K562 (cell line): ENCODE measurements around the gene QSOX2. TPM values are rescaled to one million over a fixed set of nuclear protein-coding genes. Genes with fewer than 3 reads are reported as not detected.

ENCODE experiments used
- ATAC-seq: fragments of 200-7000 bp; cut with Tn5 transposase; 3 replicates; pipeline ENCODE4 v1.9.1; 2020; ENCODE audit warnings: moderate library complexity
- BruUV-seq: library from RNA; stranded (reverse); fragments of 400-500 nt; replicated peaks from 2 replicates; lab custom pipeline; 2021; lab: Mats Ljungman, UMichigan
- CTCF ChIA-PET: fragments of 300-600 bp; formaldehyde crosslinking; extraction: SDS; loops from one replicate; lab custom pipeline; 2021; ENCODE audit warnings: low intra/inter-chr PET ratio; lab: Yijun Ruan, JAX
- POLR2A ChIA-PET: fragments of 300-600, 350-650 bp; sonication (Branson Sonifier 250); formaldehyde crosslinking; extraction: SDS; loops from one replicate; lab custom pipeline; 2021; ENCODE audit warnings: antibody characterized with exemption, inconsistent platforms; lab: Yijun Ruan, JAX
- DNase-seq, 4 experiments: peaks; one replicate each; pipeline versions ENCODE4 v3.0.0 to v3.0.0-alpha.2; 2011 to 2018; ENCODE audit warnings: low spot score in 3 of 4, mixed read lengths in 3 of 4; ENCODE audit errors: extremely low read depth in 1 of 4
- FAIRE-seq: peaks from 2 replicates; lab custom pipeline; 2011; peaks lifted over from hg19 to GRCh38; lab: Jason Lieb, UNC
- H2AFZ ChIP-seq: 2 replicates; pipeline ENCODE4 v1.6.0; 2011; ENCODE audit warnings: low read depth, low read length, control low read depth, inconsistent platforms
- H3K27ac ChIP-seq: fragments of 200-600 bp; 3 replicates; pipeline ENCODE4 v1.8.0; 2011; ENCODE audit warnings: low read depth, mild to moderate bottlenecking, control low read depth, inconsistent platforms, low read length, moderate library complexity, mixed read lengths; ENCODE audit errors: extremely low read depth
- H3K27me3 ChIP-seq, 2 experiments: fragments of 300-600 bp in 1 of 2; 2 replicates in 1 of 2; 3 replicates in 1 of 2; pipeline versions ENCODE4 v1.6.0 to v1.8.0; 2011; ENCODE audit warnings: inconsistent platforms in 2 of 2, low read length in 2 of 2, mild to moderate bottlenecking in 1 of 2, mixed read lengths in 1 of 2, moderate library complexity in 1 of 2; ENCODE audit not compliant: control insufficient read depth in 2 of 2, insufficient read depth in 2 of 2
- H3K36me3 ChIP-seq: fragments of 300-600 bp; 3 replicates; pipeline ENCODE4 v1.8.0; 2011; ENCODE audit warnings: mild to moderate bottlenecking, low read length, inconsistent platforms; ENCODE audit not compliant: control insufficient read depth, insufficient read depth
- H3K4me1 ChIP-seq, 2 experiments: fragments of 200-600 bp in 1 of 2; replicated peaks in 1 of 2; 2 replicates in 1 of 2; 3 replicates in 1 of 2; pipeline versions ENCODE4 v1.5.1 to v1.8.0; 2011; ENCODE audit warnings: inconsistent platforms in 2 of 2, low read length in 2 of 2, mild to moderate bottlenecking in 1 of 2, mixed read lengths in 1 of 2, moderate library complexity in 1 of 2; ENCODE audit not compliant: control insufficient read depth in 2 of 2, insufficient read depth in 2 of 2
- H3K4me2 ChIP-seq: 2 replicates; pipeline ENCODE4 v1.6.1; 2011; ENCODE audit warnings: low read length, control low read depth, inconsistent platforms, mixed read lengths; ENCODE audit not compliant: insufficient read depth
- H3K4me3 ChIP-seq: fragments of 200-600 bp; sonication (generic), shearing (Covaris generic); 2 replicates; pipeline ENCODE4 v1.5.1; 2016; ENCODE audit warnings: control low read depth, inconsistent platforms
- H3K79me2 ChIP-seq: fragments of 200-600 bp; 3 replicates; pipeline ENCODE4 v1.8.0; 2011; ENCODE audit warnings: low read length, inconsistent platforms; ENCODE audit not compliant: control insufficient read depth, insufficient read depth
- H3K9ac ChIP-seq, 2 experiments: 2 replicates each; pipeline versions ENCODE4 v1.6.0 to v1.6.1; 2011; ENCODE audit warnings: low read depth in 2 of 2, low read length in 2 of 2, control low read depth in 1 of 2, inconsistent platforms in 1 of 2, mild to moderate bottlenecking in 1 of 2, mixed read lengths in 1 of 2; ENCODE audit not compliant: insufficient read depth in 1 of 2
- H3K9me1 ChIP-seq: one replicate; pipeline ENCODE4 v1.6.0; 2011; ENCODE audit warnings: inconsistent platforms, mild to moderate bottlenecking, low read length, moderate library complexity; ENCODE audit not compliant: control insufficient read depth, insufficient read depth
- H3K9me3 ChIP-seq: replicated peaks from 2 replicates; pipeline ENCODE4 v1.5.1; 2011; ENCODE audit warnings: low read depth, low read length, inconsistent platforms; ENCODE audit not compliant: control insufficient read depth, insufficient read depth
- H4K20me1 ChIP-seq: replicated peaks from 2 replicates; pipeline ENCODE4 v1.6.1; 2011; ENCODE audit warnings: low read length, inconsistent platforms, mixed read lengths; ENCODE audit not compliant: control insufficient read depth, insufficient read depth
- CREM ChIP-seq: IDR thresholded peaks from 2 replicates; pipeline ENCODE4 v1.6.1; 2014; ENCODE audit warnings: antibody characterized with exemption, low read depth
- HDAC2 ChIP-seq: fragments of 450-650 bp; IDR thresholded peaks from 2 replicates; pipeline ENCODE4 v1.6.1; 2016; ENCODE audit warnings: mild to moderate bottlenecking
- HDGF ChIP-seq: fragments of 450-650 bp; IDR thresholded peaks from 2 replicates; pipeline ENCODE4 v1.6.1; 2016
- KAT7 ChIP-seq: sonication (generic); formaldehyde crosslinking; IDR thresholded peaks from 2 replicates; pipeline ENCODE4 v1.8.0; 2022; ENCODE audit warnings: missing genetic modification reagents, mild to moderate bottlenecking, borderline replicate concordance
- MCM5 ChIP-seq: fragments of 450-650 bp; IDR thresholded peaks from 2 replicates; pipeline ENCODE4 v1.6.1; 2016; ENCODE audit warnings: low read depth
- SIN3A ChIP-seq, 2 experiments: fragments of 150-350 bp in 1 of 2; IDR thresholded peaks; 2 replicates each; pipeline ENCODE4 v1.6.1; 2011 to 2016; ENCODE audit warnings: borderline replicate concordance in 2 of 2, low read depth in 2 of 2, low read length in 2 of 2, mild to moderate bottlenecking in 2 of 2, moderate library complexity in 2 of 2; ENCODE audit not compliant: control insufficient read depth in 1 of 2
- SP2 ChIP-seq: IDR thresholded peaks from 2 replicates; pipeline ENCODE4 v1.6.1; 2011; ENCODE audit warnings: mild to moderate bottlenecking, low read depth, low read length, moderate library complexity; ENCODE audit not compliant: poor library complexity, severe bottlenecking; ENCODE audit errors: extremely low read depth
- TCF3 ChIP-seq: sonication (generic); formaldehyde crosslinking; IDR thresholded peaks from 2 replicates; pipeline ENCODE4 v1.4.0; 2020; ENCODE audit warnings: mild to moderate bottlenecking, missing genetic modification reagents
- TEAD2 ChIP-seq: fragments of 450-650 bp; IDR thresholded peaks from 2 replicates; pipeline ENCODE4 v1.6.1; 2016; ENCODE audit warnings: missing genetic modification characterization, control low read depth, missing compliant biosample characterization
- TFAP4 ChIP-seq: sonication (generic); formaldehyde crosslinking; IDR thresholded peaks from 2 replicates; pipeline ENCODE4 v1.8.0; 2022; ENCODE audit warnings: missing genetic modification reagents, mild to moderate bottlenecking, moderate library complexity, borderline replicate concordance
- THAP12 ChIP-seq: fragments of 250-450 bp; sonication (Bioruptor Pico); IDR thresholded peaks from 2 replicates; pipeline ENCODE4 v1.9.0; 2021; ENCODE audit warnings: mild to moderate bottlenecking, inconsistent platforms
- USF1 ChIP-seq: sonication (generic); formaldehyde crosslinking; IDR thresholded peaks from 2 replicates; pipeline ENCODE4 v1.9.0; 2022; ENCODE audit warnings: mild to moderate bottlenecking, missing genetic modification reagents
- ZNF282 ChIP-seq: sonication (generic); formaldehyde crosslinking; IDR thresholded peaks from 2 replicates; pipeline ENCODE4 v1.8.1; 2023; ENCODE audit warnings: missing genetic modification reagents
- WGBS: fragments of 100-300 bp; shearing (Covaris generic); methylation state at CpG from one replicate; pipeline ENCODE4 v1.1.6; 2016; ENCODE audit warnings: low coverage, mixed read lengths; ENCODE audit not compliant: insufficient coverage; ENCODE audit errors: missing lambda C conversion rate; 5-methylcytosine and 5-hydroxymethylcytosine counted together
- in situ Hi-C: fragments of 300-500 bp; cut with MboI; formaldehyde crosslinking; loops from 4 replicates; pipeline ENCODE4 v1.15.0; 2018; ENCODE audit warnings: inconsistent platforms, mixed read lengths
- intact Hi-C: fragments of 100-400 bp; cut with micrococcal nuclease; formaldehyde crosslinking; loops from 2 replicates; pipeline ENCODE4 v1.14.2; 2022
- polyA plus RNA-seq, 8 experiments: library from polyadenylated mRNA; depleted of rRNA in 4 of 8; stranded (reverse) in 5 of 8; unstranded in 3 of 8; fragments of >200 nt; fragmentation: Nextera tagmentation in 2 of 8; fragmentation: Illumina TruSeq in 1 of 8; extraction: Ambion mirVana in 2 of 8; extraction: Trizol in 1 of 8; gene quantifications; 2 replicates each; pipeline versions ENCODE4 v1.2.1 to v1.2.3, GENCODE V29; 2011 to 2014; ENCODE audit warnings: inconsistent platforms in 1 of 8, missing spikeins in 1 of 8
- total RNA-seq, 7 experiments: library from RNA; depleted of rRNA in 6 of 7; stranded (reverse); fragments of >200 nt in 6 of 7; fragmentation: Illumina TruSeq in 2 of 7; extraction: Trizol in 2 of 7; gene quantifications; 2 replicates each; pipeline versions ENCODE4 v1.2.1 to v1.2.3, GENCODE V29; 2011 to 2021; ENCODE audit warnings: low replicate concordance in 1 of 7
- TF ChIP-seq, protein P1 (sequence below): fragments of 450-650 bp; IDR thresholded peaks from 2 replicates; pipeline ENCODE4 v1.6.1; 2016; ENCODE audit warnings: antibody characterized with exemption
- TF ChIP-seq, protein P2 (sequence below): IDR thresholded peaks from 2 replicates; pipeline ENCODE4 v1.6.1; 2016; ENCODE audit warnings: missing genetic modification characterization, missing compliant biosample characterization

Gene QSOX2
- total and polyA plus RNA-seq, 9 of the 15 experiments (the other 6 are each of a cell fraction or from before 2014, with no cell fraction given) = 0.51 to 23.7 (median 12.7) TPM

DNA sequence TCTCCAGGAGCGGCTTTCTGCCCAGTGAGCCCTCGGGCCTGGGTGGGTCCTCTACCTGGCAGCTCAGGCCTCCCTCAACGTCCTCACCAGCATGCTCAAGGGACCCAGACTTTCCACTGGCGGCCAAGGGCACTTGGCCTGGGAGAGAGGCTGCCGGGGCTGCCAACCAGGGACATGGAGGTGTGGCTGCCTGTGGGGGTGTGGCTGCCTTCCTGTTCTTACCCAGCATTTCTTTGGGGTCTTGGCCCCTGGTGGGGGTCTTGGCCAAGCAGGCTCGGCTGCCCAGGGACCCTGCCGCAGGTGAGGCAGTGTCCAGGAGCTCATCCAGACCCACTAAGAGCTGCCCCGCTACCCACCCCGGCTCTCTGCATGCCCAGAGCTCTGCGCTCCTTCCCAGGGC is 7.2 kb upstream of the QSOX2 start (continued):
- TF ChIP-seq THAP12 = no peak
- TF ChIP-seq CREM = no peak
- no peak for TF ChIP-seq TEAD2 (tag)
- TF ChIP-seq, protein P1, sequence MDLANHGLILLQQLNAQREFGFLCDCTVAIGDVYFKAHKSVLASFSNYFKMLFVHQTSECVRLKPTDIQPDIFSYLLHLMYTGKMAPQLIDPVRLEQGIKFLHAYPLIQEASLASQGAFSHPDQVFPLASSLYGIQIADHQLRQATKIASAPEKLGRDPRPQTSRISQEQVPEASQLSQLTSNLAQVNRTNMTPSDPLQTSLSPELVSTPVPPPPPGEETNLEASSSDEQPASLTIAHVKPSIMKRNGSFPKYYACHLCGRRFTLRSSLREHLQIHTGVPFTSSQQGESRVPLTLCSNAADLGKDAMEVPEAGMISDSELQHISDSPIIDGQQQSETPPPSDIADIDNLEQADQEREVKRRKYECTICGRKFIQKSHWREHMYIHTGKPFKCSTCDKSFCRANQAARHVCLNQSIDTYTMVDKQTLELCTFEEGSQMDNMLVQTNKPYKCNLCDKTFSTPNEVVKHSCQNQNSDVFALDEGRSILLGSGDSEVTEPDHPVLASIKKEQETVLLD = no peak

DNA sequence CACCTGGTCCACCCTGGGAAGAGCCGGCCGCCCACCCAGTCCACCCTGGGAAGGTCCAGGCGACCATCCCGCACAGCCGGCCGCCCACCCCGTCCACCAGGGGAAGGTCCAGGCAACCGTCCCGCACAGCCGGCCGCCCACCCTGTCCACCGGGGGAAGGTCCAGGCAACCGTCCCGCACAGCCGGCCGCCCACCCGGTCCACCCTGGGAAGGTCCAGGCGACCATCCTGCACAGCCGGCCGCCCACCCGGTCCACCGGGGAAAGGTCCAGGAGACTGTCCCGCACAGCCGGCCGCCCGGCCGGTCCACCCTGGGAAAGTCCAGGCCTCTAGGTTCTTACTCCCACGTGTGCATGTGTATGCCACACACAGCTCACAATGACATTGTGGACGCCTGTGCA is 6.7 kb upstream of the QSOX2 start:
- in situ Hi-C loops (no loop called here), intact Hi-C loops (no loop called here)
- Histone ChIP-seq H3K27me3 (peaks cover 17 to 64% of the 10 kb centered on the region in 2 experiments; a peak in 4 of 5 replicates), H3K79me2 (no peaks in the 10 kb centered on the region), H2AFZ (no peak overlapping the region), H3K9ac (no peak overlapping the region), H3K4me1 (peaks cover 0 to 80% of the 10 kb centered on the region in 2 experiments; a peak in 3 of 5 replicates), H3K4me3 (no peak overlapping the region), H3K9me3 (no peaks in the 10 kb centered on the region), H4K20me1 (0 out of 2 replicates have a peak, but pooled peaks cover 6% of the 10 kb centered on the region), H3K27ac (no peak overlapping the region), H3K36me3 (no peaks in the 10 kb centered on the region), H3K9me1 (no peaks in the 10 kb centered on the region), H3K4me2 (no peak overlapping the region)
- CTCF ChIA-PET = no interaction called here
- FAIRE-seq = no peak
- no peak for DNase-seq
- WGBS = 50% methylated on average over 10 of the region's 29 CpGs
- POLR2A ChIA-PET = no interaction called here
- BruUV-seq = no TSS peak
- no peak for ATAC-seq
- TF ChIP-seq TFAP4 (no peak), MCM5 (no peak), SP2 (no peak), ZNF282 (no peak), KAT7 (no peak), SIN3A (IDR thresholded peaks at IDR 0.05; ENCODE audit: borderline replicate concordance in 2 of 2, control insufficient read depth in 1 of 2, low read depth in 2 of 2, low read length in 2 of 2) (no peak), TCF3 (no peak), HDGF (no peak), USF1 (CRISPR knock-in tag) (no peak), HDAC2 (no peak)
- TF ChIP-seq, protein P2, sequence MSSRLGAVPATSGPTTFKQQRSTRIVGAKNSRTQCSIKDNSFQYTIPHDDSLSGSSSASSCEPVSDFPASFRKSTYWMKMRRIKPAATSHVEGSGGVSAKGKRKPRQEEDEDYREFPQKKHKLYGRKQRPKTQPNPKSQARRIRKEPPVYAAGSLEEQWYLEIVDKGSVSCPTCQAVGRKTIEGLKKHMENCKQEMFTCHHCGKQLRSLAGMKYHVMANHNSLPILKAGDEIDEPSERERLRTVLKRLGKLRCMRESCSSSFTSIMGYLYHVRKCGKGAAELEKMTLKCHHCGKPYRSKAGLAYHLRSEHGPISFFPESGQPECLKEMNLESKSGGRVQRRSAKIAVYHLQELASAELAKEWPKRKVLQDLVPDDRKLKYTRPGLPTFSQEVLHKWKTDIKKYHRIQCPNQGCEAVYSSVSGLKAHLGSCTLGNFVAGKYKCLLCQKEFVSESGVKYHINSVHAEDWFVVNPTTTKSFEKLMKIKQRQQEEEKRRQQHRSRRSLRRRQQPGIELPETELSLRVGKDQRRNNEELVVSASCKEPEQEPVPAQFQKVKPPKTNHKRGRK (tag) = no peak
